KMS-11 (cell line): ENCODE data around the gene CTPS1.
A peak's percentile ranks its signal among the peaks of the same experiment; 100 is the strongest.

ENCODE experiments used
- H2AFZ ChIP-seq: fragments of 200-600 bp; sonication (generic); 2 replicates; pipeline ENCODE4 v1.6.1; 2016; ENCODE audit warnings: antibody characterized with exemption, mixed run types, low read depth
- H3K27ac ChIP-seq: fragments of 200-600 bp; sonication (generic); 2 replicates; pipeline ENCODE4 v1.6.1; 2016; ENCODE audit warnings: mild to moderate bottlenecking, mixed run types
- H3K27me3 ChIP-seq: fragments of 200-600 bp; sonication (generic); 2 replicates; pipeline ENCODE4 v1.6.1; 2017; ENCODE audit warnings: mild to moderate bottlenecking, low read depth, mixed run types, moderate library complexity; ENCODE audit not compliant: insufficient read depth
- H3K36me3 ChIP-seq: fragments of 200-600 bp; sonication (generic); 2 replicates; pipeline ENCODE4 v1.6.1; 2017; ENCODE audit warnings: mild to moderate bottlenecking, mixed run types; ENCODE audit not compliant: insufficient read depth
- H3K4me1 ChIP-seq: fragments of 200-600 bp; sonication (generic); 2 replicates; pipeline ENCODE4 v1.6.1; 2016; ENCODE audit warnings: mild to moderate bottlenecking, low read depth, mixed run types; ENCODE audit not compliant: poor library complexity, severe bottlenecking
- H3K4me2 ChIP-seq: fragments of 200-600 bp; sonication (generic); 2 replicates; pipeline ENCODE4 v1.7.0; 2016; ENCODE audit warnings: mild to moderate bottlenecking, mixed run types
- H3K4me3 ChIP-seq: fragments of 200-600 bp; sonication (generic); IDR thresholded peaks from 2 replicates; pipeline ENCODE4 v1.6.1; 2017; ENCODE audit warnings: low read depth, low read length, mixed read lengths; ENCODE audit not compliant: insufficient read depth
- H3K79me2 ChIP-seq: fragments of 200-600 bp; sonication (generic); 2 replicates; pipeline ENCODE4 v1.6.1; 2016; ENCODE audit warnings: low read depth, mixed run types; ENCODE audit not compliant: insufficient read depth
- H3K9ac ChIP-seq: fragments of 200-600 bp; sonication (generic); 2 replicates; pipeline ENCODE4 v1.6.1; 2016; ENCODE audit warnings: mild to moderate bottlenecking, mixed run types
- H4K20me1 ChIP-seq: fragments of 200-600 bp; sonication (generic); 2 replicates; pipeline ENCODE4 v1.6.1; 2016; ENCODE audit warnings: mild to moderate bottlenecking, mixed run types; ENCODE audit not compliant: insufficient read depth
- TF ChIP-seq, protein P1 (sequence below): fragments of 200-600 bp; sonication (generic); conservative IDR thresholded peaks from 2 replicates; pipeline ENCODE4 v1.6.1; 2017; ENCODE audit warnings: low read depth, mild to moderate bottlenecking, antibody characterized with exemption, low read length, moderate library complexity, mixed read lengths

Gene CTPS1

DNA sequence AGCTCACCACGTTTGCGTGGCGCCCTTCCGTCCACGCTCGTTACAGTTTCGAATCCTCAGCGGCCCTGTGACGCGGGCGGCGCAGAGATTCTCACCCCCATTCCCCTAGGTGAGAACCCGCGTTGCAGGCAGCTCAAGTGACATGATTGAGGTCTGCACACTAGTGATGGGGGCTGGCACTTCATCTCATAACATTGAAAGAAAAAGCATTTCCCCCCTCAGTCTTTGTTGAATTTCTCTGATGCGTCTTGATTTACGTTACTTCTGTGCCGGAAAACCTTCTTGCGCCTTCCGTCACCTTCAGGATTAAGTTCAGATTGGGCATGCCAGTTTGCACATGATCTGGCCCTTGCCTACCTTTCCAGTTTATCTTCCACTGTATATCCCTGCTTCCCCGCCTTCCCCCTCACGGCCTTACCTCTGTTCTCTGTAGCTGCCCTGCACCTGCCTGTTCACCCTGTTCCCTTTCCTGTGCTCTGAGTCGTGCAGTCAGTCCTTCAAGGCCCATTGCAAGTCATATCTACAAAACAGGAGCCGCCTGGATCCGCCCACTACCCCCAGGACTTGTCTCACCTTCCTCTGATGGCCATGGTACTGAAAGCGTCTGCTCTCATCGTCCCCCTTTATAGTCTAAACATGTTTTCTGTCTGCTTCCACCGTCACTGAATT, 1.1 kb downstream of the CTPS1 start:
- H4K20me1 ChIP-seq, result peaks cover 21% of the 10 kb centered on the region
- H3K9ac ChIP-seq, result peak overlapping the region; percentile 98
- peaks cover 25% of the 10 kb centered on the region for H3K4me1 ChIP-seq
- peaks cover 56% of the 10 kb centered on the region for H3K79me2 ChIP-seq
- H3K36me3 ChIP-seq, result peaks cover 9% of the 10 kb centered on the region; the same call in 1 of the 2 replicates
- H3K4me2 ChIP-seq, result peak overlapping the region; percentile 95
- TF ChIP-seq, protein P1, sequence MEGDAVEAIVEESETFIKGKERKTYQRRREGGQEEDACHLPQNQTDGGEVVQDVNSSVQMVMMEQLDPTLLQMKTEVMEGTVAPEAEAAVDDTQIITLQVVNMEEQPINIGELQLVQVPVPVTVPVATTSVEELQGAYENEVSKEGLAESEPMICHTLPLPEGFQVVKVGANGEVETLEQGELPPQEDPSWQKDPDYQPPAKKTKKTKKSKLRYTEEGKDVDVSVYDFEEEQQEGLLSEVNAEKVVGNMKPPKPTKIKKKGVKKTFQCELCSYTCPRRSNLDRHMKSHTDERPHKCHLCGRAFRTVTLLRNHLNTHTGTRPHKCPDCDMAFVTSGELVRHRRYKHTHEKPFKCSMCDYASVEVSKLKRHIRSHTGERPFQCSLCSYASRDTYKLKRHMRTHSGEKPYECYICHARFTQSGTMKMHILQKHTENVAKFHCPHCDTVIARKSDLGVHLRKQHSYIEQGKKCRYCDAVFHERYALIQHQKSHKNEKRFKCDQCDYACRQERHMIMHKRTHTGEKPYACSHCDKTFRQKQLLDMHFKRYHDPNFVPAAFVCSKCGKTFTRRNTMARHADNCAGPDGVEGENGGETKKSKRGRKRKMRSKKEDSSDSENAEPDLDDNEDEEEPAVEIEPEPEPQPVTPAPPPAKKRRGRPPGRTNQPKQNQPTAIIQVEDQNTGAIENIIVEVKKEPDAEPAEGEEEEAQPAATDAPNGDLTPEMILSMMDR, result no peak
- peak overlapping the region; percentile 97 for H3K27ac ChIP-seq
- peak overlapping the region; percentile 29; the same call in 1 of the 2 replicates for H2AFZ ChIP-seq
- H3K4me3 ChIP-seq, result peak overlapping the region; percentile 65
- no peaks in the 10 kb centered on the region for H3K27me3 ChIP-seq

DNA sequence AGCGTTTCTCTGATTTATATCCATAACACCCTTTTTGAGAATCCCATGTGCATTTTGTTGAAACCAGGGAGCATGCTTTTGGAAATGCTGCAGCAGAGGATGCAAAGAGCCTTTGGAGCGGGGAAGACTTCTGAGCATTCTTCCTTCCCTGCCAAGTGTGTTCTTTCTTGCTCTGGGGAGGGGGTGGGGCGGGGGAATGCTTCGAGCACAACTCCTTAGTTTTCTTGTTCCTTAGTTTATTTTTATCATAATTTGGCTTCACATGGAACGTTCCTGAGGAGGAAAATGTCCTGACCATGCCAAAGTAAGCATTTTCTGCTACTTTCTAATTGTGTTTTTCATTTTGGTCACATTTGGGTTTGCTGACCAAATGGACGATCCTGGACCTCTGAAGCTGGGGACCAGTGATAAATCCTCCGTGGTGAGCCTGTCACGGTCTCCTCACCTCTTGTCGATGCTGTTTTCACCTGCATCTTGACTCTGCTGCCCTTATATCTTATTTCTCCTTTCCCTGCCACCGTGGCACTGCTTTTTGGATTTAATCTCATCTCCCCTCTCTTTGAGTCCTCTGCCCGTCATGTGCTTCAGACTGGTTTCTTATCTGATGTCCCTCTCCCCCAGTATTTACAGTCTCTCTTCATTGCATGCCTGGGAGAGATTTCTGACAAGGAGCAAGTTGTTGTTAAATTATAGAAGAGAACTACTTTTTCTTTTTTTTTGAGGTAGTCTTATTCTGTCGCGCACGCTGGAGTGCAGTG, 2.4 kb downstream of the CTPS1 start:
- H3K27me3 ChIP-seq, result no peaks in the 10 kb centered on the region
- peaks cover 25% of the 10 kb centered on the region for H3K4me1 ChIP-seq
- H4K20me1 ChIP-seq, result peaks cover 21% of the 10 kb centered on the region
- peaks cover 14% of the 10 kb centered on the region for H3K36me3 ChIP-seq
- H3K27ac ChIP-seq, result no peak overlapping the region
- TF ChIP-seq, protein P1, result no peak
- peaks cover 66% of the 10 kb centered on the region for H3K79me2 ChIP-seq
- no peak overlapping the region for H3K4me3 ChIP-seq
- no peak overlapping the region for H2AFZ ChIP-seq
- H3K4me2 ChIP-seq, result peak overlapping the region; percentile 95
- H3K9ac ChIP-seq, result peak overlapping the region; percentile 98; the same call in 1 of the 2 replicates

DNA sequence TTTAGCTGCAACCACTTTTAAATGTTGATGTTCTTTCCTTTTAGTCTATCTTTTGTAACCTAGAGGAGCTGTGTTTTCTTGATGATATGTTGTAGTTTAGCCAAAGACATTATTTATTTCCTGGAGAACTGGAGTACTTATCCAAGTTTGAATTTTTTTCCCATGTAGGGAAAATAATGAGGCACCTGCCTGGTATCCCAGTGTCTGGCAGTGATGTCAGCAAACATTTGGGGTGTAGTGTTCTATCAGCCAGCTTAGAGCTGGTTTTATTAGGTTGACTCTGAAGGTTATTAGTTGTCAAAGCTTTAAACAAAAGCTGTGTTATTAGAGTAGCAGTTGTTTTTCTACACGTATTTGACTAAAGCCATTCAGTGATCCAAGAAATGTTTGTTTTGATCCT, 3.2 kb downstream of the CTPS1 start:
- no peak overlapping the region for H3K4me3 ChIP-seq
- peak overlapping the region; percentile 95; the same call in 1 of the 2 replicates for H3K4me2 ChIP-seq
- no peak overlapping the region for H3K9ac ChIP-seq

DNA sequence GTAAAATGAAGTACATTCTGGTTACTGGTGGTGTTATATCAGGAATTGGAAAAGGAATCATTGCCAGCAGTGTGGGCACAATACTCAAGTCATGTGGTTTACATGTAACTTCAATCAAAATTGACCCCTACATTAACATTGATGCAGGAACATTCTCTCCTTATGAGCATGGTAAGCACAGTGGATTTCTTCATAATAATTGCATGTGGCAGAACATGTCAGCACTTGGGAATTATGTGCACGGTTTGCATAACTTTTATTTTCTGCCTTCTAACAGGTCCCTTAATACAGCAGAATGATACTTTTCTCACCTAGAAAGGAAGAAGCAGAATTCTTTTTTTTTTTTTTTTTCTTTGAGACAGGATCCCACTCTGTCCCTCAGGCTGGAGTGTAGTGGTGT, 3.8 kb downstream of the CTPS1 start:
- H3K9ac ChIP-seq, result no peak overlapping the region
- TF ChIP-seq, protein P1, result no peak
- peaks cover 21% of the 10 kb centered on the region for H4K20me1 ChIP-seq
- H3K4me3 ChIP-seq, result no peak overlapping the region
- H3K36me3 ChIP-seq, result peaks cover 25% of the 10 kb centered on the region
- H3K79me2 ChIP-seq, result peaks cover 66% of the 10 kb centered on the region
- no peak overlapping the region for H2AFZ ChIP-seq
- H3K27me3 ChIP-seq, result no peaks in the 10 kb centered on the region
- no peak overlapping the region for H3K27ac ChIP-seq
- H3K4me1 ChIP-seq, result peaks cover 25% of the 10 kb centered on the region
- H3K4me2 ChIP-seq, result no peak overlapping the region

More for the DNA sequence above, 3.2 kb downstream of the CTPS1 start:
- H3K36me3 ChIP-seq, result peaks cover 19% of the 10 kb centered on the region
- no peak overlapping the region for H3K27ac ChIP-seq
- H3K4me1 ChIP-seq, result peaks cover 25% of the 10 kb centered on the region
- peaks cover 21% of the 10 kb centered on the region for H4K20me1 ChIP-seq
- H2AFZ ChIP-seq, result no peak overlapping the region
- no peaks in the 10 kb centered on the region for H3K27me3 ChIP-seq
- peaks cover 66% of the 10 kb centered on the region for H3K79me2 ChIP-seq
- TF ChIP-seq, protein P1, result no peak
